ENCODE measurements around the gene TADA2A.

GRCh38 chr17:37461668-37462067 lies 55.0 kb downstream of the TADA2A start:
- TF ChIP-seq EZH2 (IDR thresholded peaks at IDR 0.05), result no peak
- TF ChIP-seq POLR2AphosphoS5 (IDR thresholded peaks at IDR 0.05; ENCODE audit: borderline replicate concordance, low read depth, low read length), result no peak
- TF ChIP-seq FOXP2 (optimal IDR thresholded peaks at IDR 0.05; ENCODE audit: control extremely low read depth, extremely low read length, insufficient read depth), result no peak
